22Rv1 (cell line): ENCODE measurements around the gene SMCP.

ENCODE experiments used
- H3K27ac ChIP-seq: fragments of 450-650 bp; 2 replicates; pipeline ENCODE4 v1.5.1; 2017
- ZFX ChIP-seq: fragments of 450-650 bp; IDR thresholded peaks from 2 replicates; pipeline ENCODE4 v1.6.1; 2017; ENCODE audit warnings: antibody characterized with exemption, borderline replicate concordance
- TF ChIP-seq, protein P1 (sequence below): fragments of 450-650 bp; IDR thresholded peaks from 2 replicates; pipeline ENCODE4 v1.5.1; 2017; ENCODE audit warnings: mild to moderate bottlenecking

SMCP gene

GRCh38 chr1:152861374-152861773 lies 16.7 kb upstream of the SMCP start:
- no peak for TF ChIP-seq ZFX
- TF ChIP-seq, protein P1, sequence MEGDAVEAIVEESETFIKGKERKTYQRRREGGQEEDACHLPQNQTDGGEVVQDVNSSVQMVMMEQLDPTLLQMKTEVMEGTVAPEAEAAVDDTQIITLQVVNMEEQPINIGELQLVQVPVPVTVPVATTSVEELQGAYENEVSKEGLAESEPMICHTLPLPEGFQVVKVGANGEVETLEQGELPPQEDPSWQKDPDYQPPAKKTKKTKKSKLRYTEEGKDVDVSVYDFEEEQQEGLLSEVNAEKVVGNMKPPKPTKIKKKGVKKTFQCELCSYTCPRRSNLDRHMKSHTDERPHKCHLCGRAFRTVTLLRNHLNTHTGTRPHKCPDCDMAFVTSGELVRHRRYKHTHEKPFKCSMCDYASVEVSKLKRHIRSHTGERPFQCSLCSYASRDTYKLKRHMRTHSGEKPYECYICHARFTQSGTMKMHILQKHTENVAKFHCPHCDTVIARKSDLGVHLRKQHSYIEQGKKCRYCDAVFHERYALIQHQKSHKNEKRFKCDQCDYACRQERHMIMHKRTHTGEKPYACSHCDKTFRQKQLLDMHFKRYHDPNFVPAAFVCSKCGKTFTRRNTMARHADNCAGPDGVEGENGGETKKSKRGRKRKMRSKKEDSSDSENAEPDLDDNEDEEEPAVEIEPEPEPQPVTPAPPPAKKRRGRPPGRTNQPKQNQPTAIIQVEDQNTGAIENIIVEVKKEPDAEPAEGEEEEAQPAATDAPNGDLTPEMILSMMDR: no peak
- no peak overlapping the region for H3K27ac ChIP-seq

GRCh38 chr1:152864443-152864842 lies 13.7 kb upstream of the SMCP start:
- H3K27ac ChIP-seq: no peak overlapping the region
- TF ChIP-seq ZFX: no peak
- TF ChIP-seq, protein P1: no peak

GRCh38 chr1:152866321-152866720 lies 11.8 kb upstream of the SMCP start:
- TF ChIP-seq, protein P1: no peak
- no peak for TF ChIP-seq ZFX
- H3K27ac ChIP-seq: no peak overlapping the region

- TF ChIP-seq ZFX: no peak
- TF ChIP-seq, protein P1: peak; percentile 98
- no peak overlapping the region for H3K27ac ChIP-seq
Observed at GRCh38 chr1:152869808-152870419, 8.2 kb upstream of the SMCP start.

GRCh38 chr1:152870831-152871730 lies 7.0 kb upstream of the SMCP start:
- TF ChIP-seq, protein P1: peak; percentile 94
- TF ChIP-seq ZFX: no peak
- no peak overlapping the region for H3K27ac ChIP-seq

- no peak for TF ChIP-seq ZFX
- TF ChIP-seq, protein P1: no peak
- no peak overlapping the region for H3K27ac ChIP-seq
Observed at GRCh38 chr1:152871731-152872126, 6.4 kb upstream of the SMCP start.

DNA sequence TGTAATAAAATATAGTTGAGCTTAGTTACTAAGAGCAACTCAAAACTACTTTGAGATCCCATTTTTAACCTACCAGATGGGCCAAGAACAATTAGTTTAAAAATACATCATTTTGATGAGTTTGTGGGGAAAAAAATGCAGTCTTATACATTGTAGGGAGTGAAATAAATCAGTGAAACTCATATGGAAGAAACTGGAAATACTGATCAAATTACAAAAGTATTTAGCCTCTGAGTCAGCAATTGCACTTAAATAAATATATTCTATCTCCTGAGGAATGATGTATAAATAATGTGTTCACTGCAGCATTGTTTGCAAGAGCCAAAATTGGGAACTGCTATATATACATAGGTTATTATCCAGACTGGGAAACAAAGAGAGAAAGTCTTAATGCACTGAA lies 4.6 kb upstream of the SMCP start:
- TF ChIP-seq, protein P1: no peak
- TF ChIP-seq ZFX: no peak
- no peak overlapping the region for H3K27ac ChIP-seq
